DND-41 (cell line): ENCODE data around the gene KLF15.

Experiments used
- EZH2 ChIP-seq: IDR thresholded peaks from 3 replicates; pipeline ENCODE4 v1.6.1; 2012; ENCODE audit warnings: borderline replicate concordance, low read depth, mild to moderate bottlenecking, moderate library complexity, low read length, inconsistent platforms; ENCODE audit not compliant: severe bottlenecking
- TF ChIP-seq, protein P1 (sequence below): IDR thresholded peaks from 2 replicates; pipeline ENCODE4 v1.5.1; 2012; ENCODE audit warnings: borderline replicate concordance, low read length, moderate library complexity, mild to moderate bottlenecking; ENCODE audit not compliant: poor library complexity, severe bottlenecking; ENCODE audit errors: extremely low read depth

DNA sequence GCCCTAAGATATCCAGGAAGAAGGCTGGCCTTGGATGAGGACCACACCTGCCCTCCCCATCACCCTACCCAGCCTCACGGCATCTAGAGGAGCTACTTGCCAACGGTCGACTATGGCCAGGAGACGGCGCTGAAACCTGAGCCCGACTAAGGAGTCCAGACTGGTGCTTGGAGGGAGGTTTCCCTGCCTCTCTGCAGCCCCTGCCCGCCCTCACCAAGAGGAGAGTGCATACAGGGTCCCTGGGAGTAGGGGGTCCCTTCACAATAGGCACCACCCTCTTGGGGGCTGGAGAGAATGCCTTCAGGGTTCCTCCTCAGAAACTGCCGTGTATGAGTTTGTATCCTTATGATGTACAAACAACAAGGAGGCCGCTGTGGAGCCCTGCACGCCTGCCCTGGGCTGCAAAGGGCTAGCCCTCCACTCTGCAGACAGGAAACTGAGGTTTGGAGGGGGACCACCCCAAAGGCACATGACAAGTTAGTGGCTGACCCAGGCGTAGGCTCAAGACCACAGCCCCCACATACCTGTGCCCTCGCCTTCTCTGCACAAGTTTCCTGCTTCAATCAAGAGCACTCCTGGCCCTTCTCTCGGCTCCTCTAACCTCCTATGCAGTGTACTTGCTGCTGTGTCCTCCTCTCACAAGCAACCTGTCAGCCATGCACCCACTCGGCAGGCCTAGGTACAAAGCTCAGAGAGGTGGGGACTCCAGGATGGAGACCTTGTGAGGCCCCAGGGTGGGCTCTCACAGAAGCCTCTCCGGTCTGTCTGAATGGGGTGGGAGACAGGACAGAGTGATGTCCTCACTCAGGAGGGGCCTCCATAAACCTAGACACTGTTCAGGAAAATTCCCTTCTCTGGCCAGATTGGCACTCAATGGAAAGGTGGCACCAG is 7.4 kb downstream of the KLF15 start:
- TF ChIP-seq, protein P1, sequence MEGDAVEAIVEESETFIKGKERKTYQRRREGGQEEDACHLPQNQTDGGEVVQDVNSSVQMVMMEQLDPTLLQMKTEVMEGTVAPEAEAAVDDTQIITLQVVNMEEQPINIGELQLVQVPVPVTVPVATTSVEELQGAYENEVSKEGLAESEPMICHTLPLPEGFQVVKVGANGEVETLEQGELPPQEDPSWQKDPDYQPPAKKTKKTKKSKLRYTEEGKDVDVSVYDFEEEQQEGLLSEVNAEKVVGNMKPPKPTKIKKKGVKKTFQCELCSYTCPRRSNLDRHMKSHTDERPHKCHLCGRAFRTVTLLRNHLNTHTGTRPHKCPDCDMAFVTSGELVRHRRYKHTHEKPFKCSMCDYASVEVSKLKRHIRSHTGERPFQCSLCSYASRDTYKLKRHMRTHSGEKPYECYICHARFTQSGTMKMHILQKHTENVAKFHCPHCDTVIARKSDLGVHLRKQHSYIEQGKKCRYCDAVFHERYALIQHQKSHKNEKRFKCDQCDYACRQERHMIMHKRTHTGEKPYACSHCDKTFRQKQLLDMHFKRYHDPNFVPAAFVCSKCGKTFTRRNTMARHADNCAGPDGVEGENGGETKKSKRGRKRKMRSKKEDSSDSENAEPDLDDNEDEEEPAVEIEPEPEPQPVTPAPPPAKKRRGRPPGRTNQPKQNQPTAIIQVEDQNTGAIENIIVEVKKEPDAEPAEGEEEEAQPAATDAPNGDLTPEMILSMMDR, result no peak
- no peak for TF ChIP-seq EZH2
